Activated CD8-positive, alpha-beta T cell treated with anti-CD3 and anti-CD28 coated beads, Interleukin-2, amount 10 ng/mL, durations not matched to agents 7 days and 5 days (primary cell): ENCODE results near the gene TREML1. TPM values are rescaled to one million over a fixed set of nuclear protein-coding genes. Genes with fewer than 3 reads are reported as not detected.
A peak's percentile ranks its signal among the peaks of the same experiment; 100 is the strongest.

Source experiments
- ATAC-seq: fragments of 150-1000 bp; cut with Tn5 transposase; one replicate; pipeline ENCODE4 v1.10.0; 2021; ENCODE audit warnings: moderate library complexity
- CTCF ChIA-PET: fragments of 350-600 bp; sonication (Branson Sonifier 250); formaldehyde crosslinking; loops from one replicate; lab custom pipeline; 2021; ENCODE audit warnings: antibody characterized with exemption; lab: Charles Lee
- POLR2A ChIA-PET: fragments of 350-600 bp; sonication (Branson Sonifier 250); formaldehyde crosslinking; loops from one replicate; lab custom pipeline; 2021; ENCODE audit warnings: antibody characterized with exemption; lab: Charles Lee
- DNase-seq: peaks from one replicate; pipeline ENCODE4 v3.0.0-alpha.2; 2020
- H3K27ac Mint-ChIP-seq: one replicate; pipeline ENCODE4 v1.8.0; 2021; ENCODE audit warnings: mild to moderate bottlenecking, mixed read lengths
- H3K27me3 Mint-ChIP-seq: one replicate; pipeline ENCODE4 v1.8.0; 2021; ENCODE audit warnings: low read depth, mixed read lengths
- H3K36me3 Mint-ChIP-seq: one replicate; pipeline ENCODE4 v1.8.0; 2021; ENCODE audit warnings: low read depth, mixed read lengths
- H3K4me1 Mint-ChIP-seq: one replicate; pipeline ENCODE4 v1.8.0; 2021; ENCODE audit warnings: low read depth, mixed read lengths
- H3K4me3 Mint-ChIP-seq: one replicate; pipeline ENCODE4 v1.8.0; 2021; ENCODE audit warnings: mild to moderate bottlenecking, mixed read lengths
- H3K9me3 Mint-ChIP-seq: one replicate; pipeline ENCODE4 v1.8.0; 2022; ENCODE audit warnings: mixed read lengths; ENCODE audit not compliant: insufficient read depth
- total RNA-seq, 2 experiments: library from RNA; stranded (reverse); gene quantifications; one replicate each; pipeline ENCODE4 v1.2.3, GENCODE V29; 2021

TREML1 gene
- total RNA-seq, 2 experiments from 2014 or later = not detected

DNA sequence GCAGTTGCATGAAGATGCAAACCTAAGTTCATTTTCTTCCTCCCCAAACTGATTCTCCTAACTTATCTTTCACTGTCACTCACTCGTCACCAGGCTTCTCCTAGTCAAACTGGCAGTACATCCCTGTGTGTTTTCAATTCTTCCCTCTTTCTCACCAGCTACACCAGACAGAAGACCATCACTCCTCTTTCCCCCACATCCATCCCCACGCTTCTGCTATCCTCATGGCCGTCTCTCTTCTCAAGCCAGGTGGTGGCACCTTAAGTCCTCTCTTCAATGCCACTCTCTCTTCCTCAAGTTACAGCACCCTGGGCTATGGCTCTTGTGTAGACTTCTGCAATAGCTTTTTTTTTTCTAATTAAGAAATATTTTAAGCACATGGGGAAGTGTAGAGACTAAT is 23.1 kb upstream of the TREML1 start:
- ChIA-PET POLR2A (no interaction called here), CTCF (interaction anchor here (1.1 to 2.2 kb wide), 3 partner anchors 20 to 130 kb away, joined by 3 to 7 read pairs (median 3); no protein-coding TSS in a partner anchor)
- Mint-ChIP-seq H3K27ac (no peak overlapping the region), H3K4me1 (peaks cover 10% of the 10 kb centered on the region), H3K27me3 (peaks cover 22% of the 10 kb centered on the region), H3K36me3 (no peaks in the 10 kb centered on the region), H3K4me3 (no peak overlapping the region), H3K9me3 (no peaks in the 10 kb centered on the region)
- DNase-seq = no peak
- ATAC-seq = no peak

- H3K27ac Mint-ChIP-seq = no peak overlapping the region
- no peaks in the 10 kb centered on the region for H3K36me3 Mint-ChIP-seq
- no peaks in the 10 kb centered on the region for H3K4me1 Mint-ChIP-seq
- ChIA-PET POLR2A (no interaction called here), CTCF (interaction anchor here (2.2 kb wide), 1 partner anchor 131 kb away, joined by 7 read pairs; no protein-coding TSS in a partner anchor)
- peaks cover 22% of the 10 kb centered on the region for H3K27me3 Mint-ChIP-seq
- H3K4me3 Mint-ChIP-seq = no peak overlapping the region
- DNase-seq = no peak
- ATAC-seq = no peak
- no peaks in the 10 kb centered on the region for H3K9me3 Mint-ChIP-seq
Measured at GRCh38 chr6:41176189-41176588, 22.0 kb upstream of the TREML1 start.

DNA sequence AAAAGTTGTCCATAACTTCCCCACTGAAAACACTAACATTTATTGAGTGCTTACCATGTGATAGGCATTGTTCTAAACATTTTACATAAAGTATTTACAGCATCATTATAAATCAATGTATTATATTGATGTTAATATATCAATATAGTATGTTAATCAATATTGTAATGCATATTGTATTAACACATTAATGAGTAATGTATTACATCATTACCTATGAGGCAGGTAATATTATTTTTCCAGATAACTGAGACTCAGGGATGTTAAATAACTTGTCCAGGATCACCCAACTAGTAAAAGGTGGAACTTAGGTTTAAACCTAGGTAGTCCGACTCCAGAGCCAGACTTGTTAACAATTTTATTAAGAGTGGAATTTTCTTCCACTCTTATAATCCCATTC is 20.9 kb upstream of the TREML1 start:
- ATAC-seq = no peak
- Mint-ChIP-seq H3K9me3 (no peaks in the 10 kb centered on the region), H3K4me3 (no peak overlapping the region), H3K4me1 (no peaks in the 10 kb centered on the region), H3K27me3 (peaks cover 22% of the 10 kb centered on the region), H3K27ac (no peak overlapping the region), H3K36me3 (no peaks in the 10 kb centered on the region)
- CTCF ChIA-PET = interaction anchor here (1.1 kb wide), 1 partner anchor 83 kb away, joined by 3 read pairs; no protein-coding TSS in a partner anchor
- POLR2A ChIA-PET = no interaction called here
- no peak for DNase-seq

GRCh38 chr6:41174610-41175009 is 20.5 kb upstream of the TREML1 start:
- POLR2A ChIA-PET = no interaction called here

GRCh38 chr6:41171908-41172307 is 17.8 kb upstream of the TREML1 start:
- Mint-ChIP-seq H3K4me1 (no peaks in the 10 kb centered on the region), H3K9me3 (no peaks in the 10 kb centered on the region), H3K27me3 (peaks cover 20% of the 10 kb centered on the region), H3K4me3 (no peak overlapping the region), H3K36me3 (no peaks in the 10 kb centered on the region), H3K27ac (no peak overlapping the region)
- no peak for DNase-seq
- ATAC-seq = no peak
- ChIA-PET POLR2A (no interaction called here), CTCF (interaction anchor here (2.3 kb wide), 1 partner anchor 10 kb away, joined by 8 read pairs; no protein-coding TSS in a partner anchor)

More at GRCh38 chr6:41174610-41175009, 20.5 kb upstream of the TREML1 start:
- H3K4me1 Mint-ChIP-seq = no peaks in the 10 kb centered on the region
- peaks cover 22% of the 10 kb centered on the region for H3K27me3 Mint-ChIP-seq
- CTCF ChIA-PET = no interaction called here
- H3K36me3 Mint-ChIP-seq = no peaks in the 10 kb centered on the region
- H3K9me3 Mint-ChIP-seq = no peaks in the 10 kb centered on the region
- no peak overlapping the region for H3K4me3 Mint-ChIP-seq
- no peak for DNase-seq
- no peak overlapping the region for H3K27ac Mint-ChIP-seq
- no peak for ATAC-seq

- H3K9me3 Mint-ChIP-seq = no peaks in the 10 kb centered on the region
- ATAC-seq (no peak), DNase-seq (no peak)
- H3K36me3 Mint-ChIP-seq = no peaks in the 10 kb centered on the region
- no peaks in the 10 kb centered on the region for H3K4me1 Mint-ChIP-seq
- no peak overlapping the region for H3K4me3 Mint-ChIP-seq
- CTCF ChIA-PET = interaction anchor here (1.3 to 2.3 kb wide), 3 partner anchors 11 to 149 kb away, joined by 3 to 8 read pairs (median 5); no protein-coding TSS in a partner anchor
- no peak overlapping the region for H3K27ac Mint-ChIP-seq
- H3K27me3 Mint-ChIP-seq = peaks cover 16% of the 10 kb centered on the region
- POLR2A ChIA-PET = no interaction called here
Measured at GRCh38 chr6:41170547-41171160, 16.5 kb upstream of the TREML1 start.

DNA sequence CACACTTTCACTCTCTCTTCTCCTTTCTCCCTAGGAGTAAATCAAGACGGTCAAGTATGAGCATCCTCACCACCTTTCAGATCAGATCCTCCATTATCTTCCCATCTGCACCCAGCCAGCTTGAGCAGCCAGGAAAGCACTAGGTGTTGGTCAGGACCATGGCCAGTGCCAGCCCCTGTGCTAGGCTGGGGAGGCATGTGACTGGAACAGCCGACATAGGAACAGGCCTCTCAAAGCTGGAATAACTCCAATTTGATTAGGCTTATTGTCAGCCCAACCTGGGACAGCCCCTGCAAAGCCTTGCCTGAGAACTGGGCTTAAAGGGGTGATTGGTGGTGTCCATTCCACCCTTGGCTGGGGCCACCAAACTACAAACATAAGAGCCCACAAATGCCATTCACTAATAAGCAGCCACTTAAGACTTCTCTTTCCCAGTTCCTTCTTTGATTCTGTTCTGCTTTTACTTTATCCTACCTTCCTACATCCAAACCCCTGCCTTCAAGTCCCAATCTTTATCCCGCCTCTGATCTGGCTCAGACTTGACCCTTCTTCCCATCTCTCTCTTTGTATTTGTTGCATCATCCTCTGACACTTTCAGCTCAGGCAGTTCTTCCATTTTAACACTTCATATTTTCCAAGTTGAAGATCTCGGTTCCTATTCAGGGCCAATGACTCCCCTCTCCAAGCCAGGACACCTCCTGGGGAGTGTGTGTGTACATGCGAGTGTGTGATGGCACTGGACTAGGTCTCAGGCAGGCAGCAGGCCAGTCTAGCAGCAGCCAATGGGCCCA is 13.2 kb upstream of the TREML1 start:
- CTCF ChIA-PET = interaction anchor here (1.4 kb wide), 1 partner anchor 15 kb away, joined by 4 read pairs; no protein-coding TSS in a partner anchor
- Mint-ChIP-seq H3K27ac (no peak overlapping the region), H3K4me1 (no peaks in the 10 kb centered on the region), H3K36me3 (no peaks in the 10 kb centered on the region), H3K4me3 (no peak overlapping the region), H3K9me3 (no peaks in the 10 kb centered on the region), H3K27me3 (peaks cover 14% of the 10 kb centered on the region)
- POLR2A ChIA-PET = no interaction called here
- ATAC-seq (no peak), DNase-seq (peak; percentile 36)

- ChIA-PET CTCF (no interaction called here), POLR2A (no interaction called here)
- H3K9me3 Mint-ChIP-seq = no peaks in the 10 kb centered on the region
- H3K4me1 Mint-ChIP-seq = no peaks in the 10 kb centered on the region
- no peak overlapping the region for H3K4me3 Mint-ChIP-seq
- DNase-seq (no peak), ATAC-seq (no peak)
- H3K36me3 Mint-ChIP-seq = no peaks in the 10 kb centered on the region
- H3K27me3 Mint-ChIP-seq = peaks cover 14% of the 10 kb centered on the region
- H3K27ac Mint-ChIP-seq = no peak overlapping the region
Measured at GRCh38 chr6:41164551-41165120, 10.5 kb upstream of the TREML1 start.

DNA sequence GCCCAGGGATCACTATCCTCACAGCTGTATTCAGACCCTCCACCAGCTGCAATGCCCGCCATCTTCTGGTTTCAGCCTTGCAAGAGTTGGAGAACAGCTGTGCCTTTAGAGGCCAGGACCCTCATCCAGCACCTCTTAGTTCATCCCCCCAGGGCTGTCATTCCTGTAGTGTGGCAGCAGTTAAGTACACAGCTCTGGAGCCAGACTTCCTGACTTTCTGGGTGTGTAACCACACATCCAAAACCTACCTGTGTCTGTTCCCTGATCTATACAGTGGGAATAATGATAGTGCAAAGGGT is 9.2 kb upstream of the TREML1 start:
- ChIA-PET POLR2A (no interaction called here), CTCF (no interaction called here)
- Mint-ChIP-seq H3K4me3 (no peak overlapping the region), H3K36me3 (no peaks in the 10 kb centered on the region), H3K27me3 (peaks cover 12% of the 10 kb centered on the region), H3K9me3 (no peaks in the 10 kb centered on the region), H3K4me1 (no peaks in the 10 kb centered on the region), H3K27ac (no peak overlapping the region)
- ATAC-seq (no peak), DNase-seq (no peak)

DNA sequence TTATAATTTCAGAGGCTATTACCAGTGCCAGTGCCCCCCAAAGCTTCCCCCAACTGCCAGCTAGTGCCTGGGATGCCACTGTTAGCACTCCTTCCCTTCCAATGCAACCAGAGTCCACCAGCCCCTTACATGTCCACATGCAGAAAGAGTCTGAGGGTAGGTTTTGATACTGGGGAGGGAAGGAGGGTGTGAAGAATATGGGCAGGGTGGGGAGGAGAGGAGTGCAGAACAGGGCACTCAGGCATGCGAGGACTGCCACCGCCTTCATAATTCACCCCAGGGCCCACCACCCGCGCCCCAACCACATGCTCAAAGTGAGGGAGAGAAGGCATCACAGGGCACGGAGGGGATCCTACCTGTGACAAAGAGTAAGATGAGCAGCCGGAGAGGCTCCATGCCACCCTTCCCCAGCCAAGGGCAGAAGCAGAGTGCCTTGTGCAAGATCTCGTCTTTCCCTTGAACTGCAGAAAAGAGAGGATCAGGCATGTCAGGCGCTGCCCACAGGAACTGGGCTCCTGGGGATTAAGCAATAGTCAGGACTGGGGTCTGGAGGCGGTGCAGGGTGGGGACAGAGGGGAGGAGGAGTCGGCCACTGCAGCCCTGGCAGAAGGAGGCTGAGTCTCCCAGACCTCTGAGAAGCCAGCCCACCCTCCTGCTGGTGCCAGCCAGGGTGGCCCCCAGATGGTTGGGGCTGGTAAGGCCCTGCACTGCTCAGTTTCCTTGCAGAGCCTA is 8.7 kb upstream of the TREML1 start, which contains the start of gene TREM2:
Gene TREM2, minus strand, starts transcription at position 430 of the 732 bp plus-strand sequence. Its CDS starts 34 bp downstream, at position 396.
- ATAC-seq (no peak), DNase-seq (no peak)
- Mint-ChIP-seq H3K36me3 (no peaks in the 10 kb centered on the region), H3K4me3 (no peak within 1 kb of the TSS), H3K27me3 (peaks cover 16% of the 10 kb centered on the region), H3K4me1 (no peaks in the 10 kb centered on the region), H3K9me3 (no peaks in the 10 kb centered on the region), H3K27ac (no peak within 1 kb of the TSS)
- ChIA-PET POLR2A (no interaction called here), CTCF (no interaction called here)

GRCh38 chr6:41161851-41162552 is 7.9 kb upstream of the TREML1 start:
- Mint-ChIP-seq H3K9me3 (no peaks in the 10 kb centered on the region), H3K4me3 (no peak overlapping the region), H3K4me1 (no peaks in the 10 kb centered on the region), H3K27ac (no peak overlapping the region), H3K36me3 (no peaks in the 10 kb centered on the region), H3K27me3 (peaks cover 15% of the 10 kb centered on the region)
- ATAC-seq (no peak), DNase-seq (no peak)
- CTCF ChIA-PET = no interaction called here
- POLR2A ChIA-PET = no interaction called here
